LNCAP (cell line): ENCODE data around the gene ADGRG6.

Source experiments
- TF ChIP-seq, protein P1 (sequence below): fragments of 450-650 bp; IDR thresholded peaks from 2 replicates; pipeline ENCODE4 v1.5.1; 2017; ENCODE audit warnings: mild to moderate bottlenecking

ADGRG6 gene

DNA sequence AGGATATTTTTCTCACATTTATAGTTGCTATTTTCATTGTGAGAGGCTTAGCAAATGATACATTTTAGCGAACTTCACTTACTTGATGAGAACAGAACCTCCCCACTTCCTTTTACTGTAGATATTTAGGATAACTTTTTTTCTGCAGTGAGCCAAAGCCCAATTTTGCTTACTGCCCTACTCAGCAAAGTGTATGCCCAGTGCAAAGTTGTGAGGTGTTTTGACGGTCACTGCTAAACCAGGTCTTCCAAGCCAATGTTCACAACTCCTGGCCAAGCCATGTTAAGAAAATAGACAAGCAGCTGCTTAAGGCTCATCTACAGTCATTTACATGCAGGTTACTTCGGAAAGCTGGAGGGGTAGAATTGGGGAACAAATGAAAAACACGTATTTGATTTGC is 144.8 kb downstream of the ADGRG6 start:
- TF ChIP-seq, protein P1, sequence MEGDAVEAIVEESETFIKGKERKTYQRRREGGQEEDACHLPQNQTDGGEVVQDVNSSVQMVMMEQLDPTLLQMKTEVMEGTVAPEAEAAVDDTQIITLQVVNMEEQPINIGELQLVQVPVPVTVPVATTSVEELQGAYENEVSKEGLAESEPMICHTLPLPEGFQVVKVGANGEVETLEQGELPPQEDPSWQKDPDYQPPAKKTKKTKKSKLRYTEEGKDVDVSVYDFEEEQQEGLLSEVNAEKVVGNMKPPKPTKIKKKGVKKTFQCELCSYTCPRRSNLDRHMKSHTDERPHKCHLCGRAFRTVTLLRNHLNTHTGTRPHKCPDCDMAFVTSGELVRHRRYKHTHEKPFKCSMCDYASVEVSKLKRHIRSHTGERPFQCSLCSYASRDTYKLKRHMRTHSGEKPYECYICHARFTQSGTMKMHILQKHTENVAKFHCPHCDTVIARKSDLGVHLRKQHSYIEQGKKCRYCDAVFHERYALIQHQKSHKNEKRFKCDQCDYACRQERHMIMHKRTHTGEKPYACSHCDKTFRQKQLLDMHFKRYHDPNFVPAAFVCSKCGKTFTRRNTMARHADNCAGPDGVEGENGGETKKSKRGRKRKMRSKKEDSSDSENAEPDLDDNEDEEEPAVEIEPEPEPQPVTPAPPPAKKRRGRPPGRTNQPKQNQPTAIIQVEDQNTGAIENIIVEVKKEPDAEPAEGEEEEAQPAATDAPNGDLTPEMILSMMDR, result no peak

DNA sequence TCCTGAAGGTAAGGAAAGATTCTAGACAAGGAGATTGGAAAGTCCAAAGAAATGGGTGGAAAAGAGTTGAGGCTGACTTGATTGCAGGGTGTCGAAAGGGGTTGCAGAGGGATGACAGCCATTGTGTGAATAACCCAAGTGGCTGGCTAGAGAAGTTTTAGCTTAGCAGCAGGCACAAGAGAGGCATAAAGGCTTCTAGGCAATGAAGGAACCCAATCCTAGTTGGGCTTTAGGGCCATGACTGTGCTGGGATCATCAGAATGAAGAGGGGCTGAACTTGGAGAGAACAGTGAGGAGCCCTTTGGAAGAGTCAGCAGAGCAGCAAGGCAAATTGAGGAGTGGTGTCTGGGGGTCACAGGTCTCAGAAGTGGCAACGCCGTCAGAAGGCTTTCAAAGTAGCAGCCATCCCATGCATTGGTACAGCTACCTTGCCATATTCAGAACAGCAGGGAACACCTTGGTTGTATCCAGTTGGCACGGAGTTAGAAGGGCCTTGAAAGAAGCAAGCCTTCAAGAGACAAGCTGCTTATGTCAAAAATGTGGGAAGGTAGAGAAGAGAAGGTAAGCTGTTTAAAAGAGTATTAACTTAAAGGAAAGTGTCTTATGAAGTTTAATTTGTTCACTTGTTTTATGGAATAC is 146.4 kb downstream of the ADGRG6 start:
- TF ChIP-seq, protein P1, result no peak

DNA sequence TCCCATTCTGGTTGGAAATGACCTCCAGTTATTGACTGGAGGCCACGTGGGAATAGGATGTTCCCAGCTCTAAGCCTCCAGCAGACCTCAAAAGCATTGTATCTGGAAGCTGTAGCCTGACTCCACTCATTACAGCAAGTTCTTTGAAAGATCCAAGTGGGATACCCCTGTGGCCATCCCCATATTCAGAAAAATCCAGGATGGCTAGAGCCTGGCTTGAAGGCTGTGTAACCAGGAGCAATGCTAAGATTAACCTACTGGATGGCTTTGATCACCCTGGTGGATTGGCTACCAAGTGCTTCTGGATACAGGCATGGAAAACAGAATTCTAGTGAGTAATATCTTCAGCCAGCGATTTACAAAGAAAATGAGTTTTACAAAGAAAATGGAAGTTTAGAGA is 151.2 kb downstream of the ADGRG6 start:
- TF ChIP-seq, protein P1, result no peak

DNA sequence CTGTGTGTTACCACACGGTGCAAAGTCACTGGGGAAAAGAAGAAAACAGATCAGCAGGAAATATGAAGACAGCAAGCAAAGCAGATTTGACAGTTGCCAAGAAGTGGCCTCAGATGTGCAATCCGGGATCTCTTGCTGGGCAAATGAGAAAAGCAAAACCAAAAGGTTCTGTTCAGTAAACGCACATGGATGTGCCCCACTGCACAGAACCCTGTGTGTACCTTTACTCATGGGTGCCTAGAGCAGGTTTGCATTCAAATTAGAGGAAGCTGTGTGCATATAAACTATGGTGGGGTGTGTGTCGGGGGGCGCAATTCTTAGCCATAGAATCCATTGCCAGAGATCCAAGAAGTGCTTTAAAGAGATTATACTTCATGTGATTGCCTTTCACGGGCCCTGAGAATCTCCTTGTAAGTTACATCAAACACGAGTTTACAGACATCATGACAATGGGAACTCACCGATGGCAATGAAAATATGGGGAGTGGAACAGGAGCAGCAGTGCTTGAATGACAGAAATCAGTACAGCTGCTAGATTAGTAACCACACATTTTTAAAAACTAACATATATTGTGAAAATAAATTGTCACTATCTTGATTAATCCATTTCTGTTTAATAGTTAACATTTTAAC is 154.3 kb downstream of the ADGRG6 start:
- TF ChIP-seq, protein P1, result no peak

DNA sequence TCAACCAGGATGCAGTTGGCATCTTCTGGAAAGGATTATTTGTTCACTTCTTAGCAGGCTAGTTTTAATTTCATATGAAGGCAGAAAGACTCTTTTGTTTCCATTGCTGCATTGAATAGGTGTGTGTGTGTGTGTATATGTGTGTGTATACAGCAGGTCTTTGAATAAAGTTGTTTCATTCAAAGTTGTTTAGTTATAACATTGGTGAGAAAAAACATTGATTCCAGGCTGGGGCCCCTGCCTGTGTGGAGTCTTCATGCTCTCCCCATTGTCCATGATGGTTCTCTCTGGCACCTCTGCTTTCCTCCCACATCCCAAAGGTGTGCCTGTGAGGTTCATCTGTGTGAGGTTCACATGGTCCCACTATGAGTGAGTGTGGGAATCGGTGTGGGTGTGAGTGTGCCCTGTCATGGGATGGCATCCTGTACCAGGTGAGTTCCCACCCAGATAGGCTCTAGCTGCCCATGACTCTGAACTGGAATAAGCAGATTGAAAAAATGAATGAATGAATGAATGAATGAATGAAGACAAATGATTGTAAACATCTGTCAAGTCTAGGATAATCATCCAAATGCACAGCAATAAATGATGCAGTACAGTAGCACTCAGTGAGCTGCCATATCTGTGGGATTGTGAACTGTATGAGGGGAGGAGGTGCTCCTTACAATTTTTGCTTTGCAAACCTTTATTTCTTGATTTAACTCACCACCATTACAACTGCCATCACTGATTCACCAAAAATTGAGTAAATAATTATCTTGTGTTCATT is 156.0 kb downstream of the ADGRG6 start:
- TF ChIP-seq, protein P1, result no peak

DNA sequence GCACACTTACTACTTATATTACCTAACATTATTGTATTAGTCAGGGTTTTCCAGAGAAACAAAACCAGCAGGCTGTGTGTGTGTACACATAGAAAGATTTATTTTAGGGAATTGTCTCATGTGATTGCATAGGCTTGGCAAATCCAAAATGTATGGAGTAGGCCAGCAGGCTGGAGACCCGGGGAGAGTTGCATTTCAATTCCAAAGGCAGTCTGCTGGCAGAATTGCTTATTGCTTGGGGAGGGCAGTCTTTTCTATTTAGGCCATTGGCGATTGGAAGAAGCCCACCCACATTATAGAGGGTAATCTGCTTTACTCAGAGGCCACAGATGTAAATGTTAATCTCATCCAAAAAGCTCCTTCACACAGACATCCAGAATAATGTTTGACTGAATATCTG is 157.0 kb downstream of the ADGRG6 start:
- TF ChIP-seq, protein P1, result no peak

DNA sequence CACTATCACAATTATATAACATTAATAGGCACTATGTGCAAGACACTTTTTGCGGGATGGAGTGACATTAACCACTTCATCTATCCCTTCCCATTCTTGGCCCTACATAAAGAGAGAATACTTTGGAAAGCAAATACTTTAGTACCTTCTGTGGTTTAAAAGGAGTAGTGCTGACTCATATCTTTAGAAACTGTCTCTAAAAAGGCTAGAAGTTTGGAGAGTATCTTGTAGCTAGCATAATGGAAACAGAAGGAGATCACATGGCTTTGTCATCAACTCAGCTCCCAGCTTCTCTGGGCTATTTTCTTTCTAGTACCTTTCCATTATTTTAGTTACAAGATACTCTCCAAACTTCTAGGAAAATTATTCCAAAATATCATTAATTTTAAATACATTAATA is 157.5 kb downstream of the ADGRG6 start:
- TF ChIP-seq, protein P1, result no peak
